GOT3 (cell line): ENCODE measurements around the gene MCHR2.

Experiments used
- DNase-seq: peaks from one replicate; lab custom pipeline; 2025; ENCODE audit warnings: mixed read lengths; lab: John Stamatoyannopoulos, UW

The MCHR2 gene

DNA sequence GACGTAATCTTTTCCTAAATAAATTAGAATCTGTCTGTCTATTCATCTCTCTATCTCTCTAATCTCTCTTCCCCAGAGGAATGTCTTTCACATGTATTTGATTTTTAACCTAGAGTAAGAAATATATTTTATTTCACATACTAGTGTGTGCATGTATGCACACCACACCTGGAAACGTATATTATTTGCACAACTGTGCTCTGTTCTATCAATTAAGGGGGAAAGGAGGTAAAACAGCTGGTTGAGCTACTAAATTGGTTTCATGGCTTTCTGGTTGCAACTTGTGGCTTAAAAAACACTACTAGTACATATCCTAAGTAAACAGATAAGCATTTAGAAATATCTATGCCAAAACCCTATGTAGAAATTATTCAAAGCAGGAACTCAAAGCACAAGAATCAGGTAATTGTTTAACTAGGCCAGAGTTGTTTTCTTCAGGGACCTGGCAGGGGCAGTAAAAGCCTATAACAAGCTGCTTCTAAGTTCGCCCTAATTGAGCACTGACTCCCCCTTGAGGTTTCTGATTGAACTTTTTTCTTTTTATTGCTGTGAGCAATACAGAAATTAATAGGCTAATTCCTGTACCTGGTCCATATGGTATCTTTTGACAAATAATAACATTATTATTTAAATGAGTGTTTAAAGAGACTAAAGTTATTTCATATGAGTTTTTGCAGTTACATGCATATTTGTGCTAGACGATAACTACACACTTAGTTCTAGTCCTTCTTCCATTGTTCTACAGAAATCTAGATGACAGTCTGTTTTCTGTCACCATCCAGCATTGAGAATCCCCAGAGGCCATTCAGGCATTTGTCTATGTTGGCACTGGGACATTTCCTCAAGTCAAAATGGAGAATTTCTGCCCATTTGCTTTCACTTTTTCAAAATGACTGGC, 88.6 kb downstream of the MCHR2 start:
- no peak for DNase-seq

DNA sequence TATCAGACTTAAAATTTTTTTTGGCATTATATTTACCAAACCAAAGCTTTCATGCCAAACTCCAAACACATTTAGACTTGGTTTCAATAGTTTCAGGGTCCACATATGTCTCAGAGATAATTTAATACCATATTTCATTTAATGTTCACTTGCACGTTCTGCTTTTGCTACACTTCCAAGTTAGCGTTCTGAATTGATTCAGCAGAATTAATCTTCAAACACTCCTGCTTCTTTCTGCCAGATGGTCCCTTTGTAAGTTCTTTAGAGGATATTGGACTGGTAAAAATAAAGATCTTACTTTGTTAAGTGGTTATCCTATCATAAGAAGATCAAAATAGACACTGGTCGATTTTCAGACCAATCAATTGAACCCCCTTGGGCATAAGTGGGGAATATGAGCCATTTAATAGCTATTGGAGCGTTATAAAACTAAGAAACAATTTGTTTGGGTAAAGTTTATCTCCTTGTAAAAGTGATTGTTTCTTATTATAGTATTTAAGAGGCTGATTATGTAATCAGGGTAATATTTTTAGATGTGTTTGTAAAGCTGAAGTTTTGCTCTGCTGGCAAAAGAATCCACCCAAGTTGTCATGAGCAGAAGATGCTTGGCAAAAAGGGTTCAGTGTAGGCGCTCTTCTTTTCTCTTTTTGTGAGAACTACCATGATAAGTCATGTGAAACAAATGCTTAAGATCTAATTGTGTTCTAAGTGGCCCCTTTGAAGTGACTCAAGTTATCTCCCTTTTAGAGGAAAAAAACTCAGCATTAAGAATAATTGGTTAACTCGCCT, 92.2 kb downstream of the MCHR2 start:
- no peak for DNase-seq

DNA sequence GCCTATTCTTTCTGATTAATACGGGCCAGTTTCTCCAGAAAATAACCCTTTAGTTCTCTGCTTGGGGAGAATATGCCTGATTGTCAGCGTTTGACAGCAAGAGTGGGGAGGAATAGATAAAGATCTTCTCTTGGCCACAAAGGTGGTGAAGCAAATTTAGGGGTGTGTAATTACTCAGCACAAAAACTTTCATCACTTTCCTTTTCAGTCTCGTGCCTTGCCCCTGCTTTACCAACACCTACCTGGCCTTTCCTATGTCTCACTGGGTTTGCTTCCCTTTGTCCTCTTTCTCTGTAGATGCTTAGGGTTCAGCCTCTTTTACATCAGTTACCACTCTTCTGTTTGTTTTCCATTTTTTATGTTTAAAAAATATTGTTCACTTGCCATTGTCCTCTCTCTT, 99.2 kb downstream of the MCHR2 start:
- DNase-seq = no peak

DNA sequence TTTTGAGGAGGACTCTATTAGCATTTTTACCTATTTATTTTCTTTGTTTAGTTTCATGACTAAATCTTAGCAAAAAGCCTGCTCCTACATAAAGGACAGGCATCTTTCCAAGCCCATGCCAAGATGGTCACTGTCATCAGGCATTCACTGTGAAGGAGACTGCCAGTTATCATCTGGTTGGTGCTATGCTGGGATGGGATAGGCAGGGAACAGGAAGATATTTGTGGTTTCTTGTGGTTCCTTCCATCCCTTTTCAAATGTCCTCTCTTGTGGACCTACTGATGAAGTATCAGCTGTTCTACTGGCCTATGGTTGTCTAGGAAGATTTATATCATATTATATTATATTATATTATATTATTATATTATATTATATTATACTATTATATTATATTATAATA, 107.0 kb downstream of the MCHR2 start:
- no peak for DNase-seq

DNA sequence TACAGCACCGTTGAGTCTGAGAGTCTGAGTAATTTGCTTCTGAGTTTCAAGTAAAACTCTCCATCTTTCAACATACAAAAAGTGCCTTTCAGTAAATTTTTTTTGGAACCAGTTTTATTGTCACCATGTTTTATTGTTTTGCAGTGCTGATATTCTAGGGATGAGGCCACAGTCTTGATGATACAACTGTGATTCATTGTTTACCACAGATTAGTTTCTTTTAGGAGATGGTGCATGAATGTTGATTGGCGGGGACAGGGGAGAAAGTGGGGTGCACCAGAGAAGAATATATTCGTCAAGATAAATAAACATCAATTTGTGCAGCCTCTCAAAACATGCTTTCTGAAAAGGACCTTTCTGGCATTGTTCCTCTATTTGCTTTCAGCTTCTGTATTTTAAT, 109.0 kb downstream of the MCHR2 start:
- DNase-seq = no peak

DNA sequence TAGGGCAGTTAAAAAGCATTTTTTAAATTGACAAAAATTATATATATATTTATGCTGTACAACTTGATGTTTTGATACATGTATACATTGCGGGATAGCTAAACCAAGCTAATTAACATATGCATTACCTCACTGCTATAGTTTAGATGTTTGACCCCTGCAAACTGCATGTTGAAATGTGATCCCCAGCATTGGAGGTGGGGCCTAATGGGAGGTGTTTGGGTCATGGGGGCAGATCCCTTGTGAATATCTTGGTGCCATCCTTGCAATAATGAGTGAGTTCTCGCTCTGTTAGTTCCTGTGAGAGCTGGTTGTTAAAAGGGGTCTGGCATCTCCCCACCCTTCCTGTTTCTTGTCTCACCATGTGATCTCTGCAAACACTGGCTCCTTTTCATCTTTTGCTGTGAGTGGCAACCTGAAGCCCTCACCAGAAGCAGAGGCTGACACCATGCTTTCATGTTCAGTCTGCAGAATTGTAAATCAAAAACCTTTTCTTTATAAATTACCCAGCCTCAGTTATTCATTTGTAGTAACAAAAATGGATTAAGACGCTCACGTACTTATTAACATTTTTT, 111.8 kb downstream of the MCHR2 start:
- no peak for DNase-seq

DNA sequence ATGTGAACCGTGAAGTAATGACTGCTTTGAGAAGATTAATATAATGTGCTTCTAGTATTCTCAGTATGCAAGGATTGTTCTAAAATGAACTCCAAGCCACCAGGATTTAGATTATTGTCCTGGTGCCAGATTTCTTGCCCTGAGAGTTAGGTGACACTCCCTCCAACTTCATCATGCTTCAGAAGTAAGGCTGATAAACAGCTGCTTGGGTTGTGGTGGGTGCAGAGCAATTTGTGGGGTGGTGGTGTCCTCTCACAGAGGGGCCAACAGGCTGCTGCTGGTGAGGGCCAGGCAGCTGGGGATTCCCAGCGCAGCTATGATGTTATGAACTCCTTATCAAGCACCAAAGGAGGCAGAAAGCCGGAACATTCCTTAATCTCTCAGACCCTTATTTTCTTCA, 114.6 kb downstream of the MCHR2 start:
- DNase-seq = no peak

DNA sequence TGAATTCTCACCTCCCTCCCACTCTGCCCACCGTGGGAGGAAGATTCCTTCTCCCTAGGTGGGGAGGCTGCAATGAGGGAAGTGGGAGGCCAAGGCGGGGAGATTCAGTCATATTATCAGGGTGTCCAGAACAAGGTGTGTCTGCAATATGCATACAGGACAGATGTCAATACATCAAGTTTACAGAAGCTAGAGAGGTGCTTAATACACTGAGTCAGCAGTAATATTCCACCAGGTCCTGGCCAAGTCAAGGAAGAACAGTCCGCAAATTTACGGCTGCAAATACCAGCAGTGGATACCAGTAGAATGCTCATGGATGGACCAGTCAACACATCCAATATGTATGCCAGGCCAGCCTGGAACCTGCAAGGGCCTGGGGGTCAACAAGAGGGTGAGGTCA, 119.0 kb downstream of the MCHR2 start:
- no peak for DNase-seq

DNA sequence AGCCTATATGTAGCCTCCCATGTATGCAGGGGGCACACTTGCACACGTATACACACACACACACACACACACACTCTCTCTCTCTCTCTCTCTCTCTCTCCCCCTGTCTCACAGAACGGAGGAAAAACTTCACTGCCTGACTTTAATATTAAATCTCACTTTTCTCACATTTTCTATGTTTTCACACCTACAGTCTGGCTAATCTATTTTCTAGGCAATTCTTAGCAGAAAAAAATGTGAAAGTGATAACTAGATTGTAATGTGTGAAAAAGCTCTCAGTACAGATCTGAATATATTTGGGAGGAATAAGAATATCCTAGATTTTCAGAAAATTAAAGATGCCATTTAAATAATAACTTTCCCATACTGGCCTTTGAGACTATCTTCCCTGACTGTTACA, 120.9 kb downstream of the MCHR2 start:
- no peak for DNase-seq

DNA sequence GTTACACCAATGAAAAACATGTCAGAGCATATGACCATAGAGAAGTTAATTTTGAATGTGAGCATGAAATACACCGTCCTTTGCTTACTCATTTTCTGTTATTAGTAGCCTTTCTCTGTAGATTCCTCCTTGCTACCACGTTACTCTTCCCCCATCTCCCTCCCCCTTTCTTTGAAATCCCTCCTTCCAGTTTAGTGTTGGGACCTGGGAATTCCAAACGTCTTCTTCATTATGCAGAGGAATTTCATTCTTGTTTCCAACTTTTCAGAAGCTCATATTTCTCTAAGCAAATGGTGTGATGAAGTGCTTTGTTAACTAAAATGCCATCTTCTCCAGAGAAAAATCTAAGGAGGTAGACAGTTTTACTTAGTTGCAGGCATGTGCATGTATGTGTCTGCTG, 122.4 kb downstream of the MCHR2 start:
- no peak for DNase-seq
